ENCODE measurements around the gene NTM.

GRCh38 chr11:131540676-131541075, 170.3 kb downstream of the NTM start:
- TF ChIP-seq CTCF (optimal IDR thresholded peaks at IDR 0.05 in 1 of 3, IDR thresholded peaks at IDR 0.05 in 1 of 3, conservative IDR thresholded peaks at IDR 0.05 in 1 of 3; ENCODE audit: extremely low read depth in 1 of 3, insufficient read depth in 2 of 3, low read length in 3 of 3) (no peak), EZH2 (IDR thresholded peaks at IDR 0.05; ENCODE audit: low read length) (no peak)
